Stimulated activated CD4-positive, alpha-beta T cell treated with anti-CD3 and anti-CD28 coated beads, Interleukin-12 subunit alpha, Interleukin-12 subunit beta, amount 100 ng/mL, for 24 hours (primary cell): ENCODE measurements around the gene NDUFS3.
"Not testable (repeated sequence)": the region's sequence is repeated elsewhere in the genome, so short reads cannot be mapped to it uniquely, and the experiment has no call there.

Source experiments
- DNase-seq, 2 experiments: peaks; one replicate each; pipeline ENCODE4 v3.0.0-alpha.2; 2020; ENCODE audit warnings: low read depth in 2 of 2

NDUFS3 gene

DNA sequence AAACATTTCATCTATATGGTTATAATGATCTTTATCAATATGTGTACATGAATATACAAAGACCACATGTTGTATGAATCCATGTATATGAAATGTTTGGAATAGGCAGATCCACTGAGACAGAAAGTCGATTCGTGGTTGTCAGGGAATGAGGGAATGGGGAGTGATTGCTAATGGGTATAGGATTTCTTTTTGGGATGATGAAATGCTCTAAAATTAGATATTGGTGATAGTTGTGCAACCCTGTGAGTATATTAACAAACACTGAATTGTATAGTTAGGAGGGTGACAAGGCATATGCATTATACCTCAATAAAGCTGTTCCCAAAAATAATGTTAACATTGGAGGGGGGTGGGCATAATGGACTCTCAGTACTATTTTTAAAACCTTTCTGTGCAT is 18.4 kb upstream of the NDUFS3 start:
- DNase-seq, result no peak

DNA sequence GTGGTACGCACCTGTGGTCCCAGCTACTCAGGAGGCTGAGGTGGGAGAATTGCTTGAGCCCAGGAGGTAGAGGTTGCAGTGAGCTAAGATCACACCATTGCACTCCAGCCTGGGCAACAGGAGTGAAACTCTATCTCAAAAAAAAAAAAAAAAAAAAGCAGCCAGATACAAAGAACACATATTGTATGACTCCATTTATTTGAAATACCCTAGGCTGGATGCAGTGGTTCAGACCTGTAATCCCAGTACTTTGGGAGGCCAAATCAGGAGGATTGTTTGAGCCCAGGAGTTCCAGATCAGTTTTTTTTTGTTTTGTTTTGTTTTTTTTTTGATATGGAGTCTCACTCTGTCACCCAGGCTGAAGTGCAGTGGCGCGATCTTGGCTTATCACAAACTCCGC is 16.5 kb upstream of the NDUFS3 start:
- not testable (repeated sequence) for DNase-seq

DNA sequence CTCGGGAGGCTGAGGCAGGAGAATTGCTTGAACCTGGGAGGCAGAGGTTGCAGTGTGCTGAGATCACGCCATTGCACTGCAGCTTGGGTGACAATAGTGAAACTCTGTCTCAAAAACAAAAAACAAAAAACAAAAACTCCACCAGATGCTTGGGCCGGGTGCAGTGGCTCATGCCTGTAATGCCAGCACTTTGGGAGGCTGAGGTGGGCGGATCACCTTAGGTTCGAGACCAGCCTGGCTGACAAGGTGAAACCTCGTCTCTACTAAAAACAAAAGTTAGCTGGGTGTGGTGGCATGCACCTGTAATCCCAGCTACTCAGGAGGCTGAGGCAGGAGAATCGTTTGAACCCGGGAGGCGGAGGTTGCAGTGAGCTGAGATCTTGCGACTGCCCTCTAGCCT is 14.5 kb upstream of the NDUFS3 start:
- not testable (repeated sequence) for DNase-seq

DNA sequence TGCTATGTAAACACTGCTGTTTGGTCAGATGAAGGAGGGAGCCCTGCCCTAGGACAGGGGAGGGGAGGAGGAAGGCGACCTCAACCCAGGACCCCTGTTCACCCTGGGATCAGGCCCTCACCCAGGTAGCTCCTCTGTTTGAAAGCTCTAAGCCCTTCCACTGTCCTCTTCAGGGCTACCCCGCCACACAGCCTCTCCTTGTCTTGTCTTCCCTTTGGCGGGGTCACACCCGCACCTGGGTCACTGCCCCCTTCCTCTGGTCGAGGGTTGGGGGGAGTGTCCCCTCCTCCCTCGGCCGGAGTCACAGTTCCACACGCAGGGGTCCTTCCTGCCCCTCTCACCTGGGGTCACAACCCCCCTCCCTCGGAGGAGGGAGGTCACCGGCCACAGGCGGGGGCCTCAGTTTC is 13.9 kb upstream of the NDUFS3 start:
- DNase-seq, result no peak

DNA sequence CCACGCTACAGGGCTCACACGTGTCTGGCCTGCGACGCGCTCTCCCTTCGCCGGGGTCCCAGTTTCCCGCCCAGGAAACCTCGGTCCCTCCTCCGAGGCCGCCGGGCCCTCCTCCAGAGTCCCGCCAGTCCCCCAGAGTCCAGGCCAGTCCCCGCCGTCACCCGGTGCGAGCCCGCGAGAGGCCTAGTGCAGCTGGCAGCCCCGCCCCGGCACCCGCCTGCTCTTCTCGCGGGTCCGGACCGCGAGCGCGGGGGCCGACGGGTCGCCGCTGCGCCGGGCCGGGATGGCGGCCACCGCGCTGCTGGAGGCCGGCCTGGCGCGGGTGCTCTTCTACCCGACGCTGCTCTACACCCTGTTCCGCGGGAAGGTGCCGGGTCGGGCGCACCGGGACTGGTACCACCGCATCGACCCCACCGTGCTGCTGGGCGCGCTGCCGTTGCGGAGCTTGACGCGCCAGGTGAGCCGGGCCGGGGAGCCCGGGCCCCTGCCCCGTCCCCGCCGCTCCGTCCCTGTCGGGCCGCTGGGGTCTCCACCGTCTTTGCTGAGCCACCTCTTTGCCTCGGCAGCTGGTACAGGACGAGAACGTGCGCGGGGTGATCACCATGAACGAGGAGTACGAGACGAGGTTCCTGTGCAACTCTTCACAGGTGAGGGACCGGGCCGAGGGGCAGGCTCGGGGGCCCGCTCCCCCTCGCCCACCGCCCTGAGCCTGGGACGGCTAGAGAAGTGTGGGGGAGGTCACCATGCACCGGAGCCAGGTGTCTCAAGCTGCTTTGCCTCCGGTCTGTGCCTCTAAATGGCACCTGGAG is 13.3 kb upstream of the NDUFS3 start, which contains the start of gene PTPMT1:
Gene PTPMT1 (plus strand): TSS at position 260 of the 809 bp plus-strand sequence. CDS start 24 bp downstream, at position 284.
- DNase-seq, result peak; percentile 40 to 63

DNA sequence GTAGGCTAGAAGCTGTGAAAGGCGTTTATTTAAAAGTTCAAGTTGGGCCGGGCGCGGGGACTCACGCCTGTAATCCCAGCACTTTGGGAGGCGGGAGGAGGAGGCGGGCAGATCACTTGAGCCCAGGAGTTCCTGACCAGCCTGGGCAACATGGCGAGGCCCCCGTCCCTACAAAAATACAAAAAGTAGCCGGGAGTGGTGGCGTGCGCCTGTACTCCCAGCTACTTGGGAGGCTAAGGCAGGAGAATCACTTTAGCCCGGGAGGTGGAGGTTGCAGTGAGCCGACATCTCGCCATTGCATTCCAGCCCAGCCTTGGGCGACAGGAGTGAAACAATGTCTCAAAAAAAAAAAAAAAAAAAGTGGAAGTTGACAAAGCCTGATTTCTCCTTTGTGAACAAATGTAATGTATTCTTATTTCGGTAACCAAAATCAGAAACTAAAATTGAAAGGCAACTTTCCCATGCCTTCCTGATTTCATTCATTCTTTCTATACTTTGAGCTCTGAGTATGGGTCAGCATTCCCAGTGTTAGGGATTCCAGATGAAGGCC is 12.7 kb upstream of the NDUFS3 start:
- DNase-seq, result no peak

DNA sequence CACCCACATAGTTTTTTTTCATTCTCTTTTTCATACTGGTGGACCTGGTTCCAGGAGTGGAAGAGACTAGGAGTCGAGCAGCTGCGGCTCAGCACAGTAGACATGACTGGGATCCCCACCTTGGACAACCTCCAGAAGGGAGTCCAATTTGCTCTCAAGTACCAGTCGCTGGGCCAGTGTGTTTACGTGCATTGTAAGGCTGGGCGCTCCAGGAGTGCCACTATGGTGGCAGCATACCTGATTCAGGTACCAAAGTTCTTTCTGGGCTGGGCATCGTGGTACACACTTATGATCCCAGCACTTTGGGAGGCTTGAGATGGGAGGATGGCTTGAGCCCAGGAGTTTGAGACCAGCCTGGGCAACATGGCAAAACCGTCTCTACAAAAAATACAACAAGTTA is 9.2 kb upstream of the NDUFS3 start:
- DNase-seq, result no peak

DNA sequence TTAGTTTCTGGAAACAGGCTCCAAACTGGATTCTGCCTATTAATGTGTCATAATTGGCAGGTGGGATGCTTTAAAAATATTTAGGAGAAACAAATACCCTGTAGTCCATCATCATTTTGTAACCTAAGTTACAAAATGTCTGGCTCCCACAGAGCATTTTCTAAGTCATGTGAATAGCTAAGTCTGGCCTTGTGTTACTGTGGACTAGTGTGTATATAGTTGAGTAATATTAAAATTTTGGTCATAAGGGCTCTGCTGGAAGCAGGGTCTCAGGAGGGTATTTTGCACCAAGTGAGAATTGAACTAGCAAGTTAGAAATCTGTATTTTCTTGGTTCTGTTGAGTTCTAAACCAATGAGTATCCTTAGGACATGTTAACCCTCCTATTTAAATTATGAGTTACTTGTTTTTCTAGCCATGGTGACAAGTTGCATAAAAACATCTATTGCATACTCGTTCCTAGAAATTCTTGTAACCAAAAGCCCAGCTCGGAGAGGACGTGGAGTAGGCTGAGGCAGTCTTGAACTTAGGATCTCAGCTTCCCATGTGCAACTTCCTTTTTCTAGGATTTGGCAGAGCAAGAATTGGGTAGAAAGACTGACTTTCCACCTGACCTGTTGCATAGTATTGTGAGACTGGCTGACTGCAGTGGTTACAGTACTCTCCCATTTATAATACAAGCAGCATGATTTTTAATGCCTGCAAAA is 8.1 kb upstream of the NDUFS3 start:
- DNase-seq, result no peak

DNA sequence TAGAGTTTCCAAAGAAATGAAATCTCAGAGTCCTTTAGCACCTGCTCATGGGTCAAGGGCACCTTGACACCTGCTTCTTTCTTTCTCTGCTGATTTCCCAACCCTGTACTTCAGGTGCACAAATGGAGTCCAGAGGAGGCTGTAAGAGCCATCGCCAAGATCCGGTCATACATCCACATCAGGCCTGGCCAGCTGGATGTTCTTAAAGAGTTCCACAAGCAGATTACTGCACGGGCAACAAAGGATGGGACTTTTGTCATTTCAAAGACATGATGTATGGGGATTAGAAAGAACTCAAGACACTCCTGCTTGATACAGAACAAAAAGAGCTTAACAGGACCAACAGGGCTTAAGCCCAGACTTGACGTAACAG is 7.5 kb upstream of the NDUFS3 start:
- no peak for DNase-seq

DNA sequence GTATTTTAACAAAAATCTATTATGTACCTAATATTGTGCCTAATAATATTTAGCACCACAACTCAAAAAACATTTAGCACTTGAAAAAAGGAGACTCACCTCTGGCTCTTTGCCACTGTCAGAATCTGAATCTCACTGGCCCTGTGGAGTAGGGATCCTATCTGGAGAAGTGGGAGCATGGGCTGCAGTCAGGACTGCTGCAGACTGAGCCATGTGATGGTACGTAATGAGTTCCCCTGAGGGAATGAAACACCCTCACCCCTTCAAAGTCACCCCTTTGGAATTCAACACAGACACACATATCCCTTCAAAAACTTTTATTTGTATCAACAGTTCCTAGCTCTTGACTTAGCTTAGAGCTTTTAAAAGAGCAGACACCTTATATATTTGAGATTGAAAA is 7.0 kb upstream of the NDUFS3 start:
- no peak for DNase-seq

DNA sequence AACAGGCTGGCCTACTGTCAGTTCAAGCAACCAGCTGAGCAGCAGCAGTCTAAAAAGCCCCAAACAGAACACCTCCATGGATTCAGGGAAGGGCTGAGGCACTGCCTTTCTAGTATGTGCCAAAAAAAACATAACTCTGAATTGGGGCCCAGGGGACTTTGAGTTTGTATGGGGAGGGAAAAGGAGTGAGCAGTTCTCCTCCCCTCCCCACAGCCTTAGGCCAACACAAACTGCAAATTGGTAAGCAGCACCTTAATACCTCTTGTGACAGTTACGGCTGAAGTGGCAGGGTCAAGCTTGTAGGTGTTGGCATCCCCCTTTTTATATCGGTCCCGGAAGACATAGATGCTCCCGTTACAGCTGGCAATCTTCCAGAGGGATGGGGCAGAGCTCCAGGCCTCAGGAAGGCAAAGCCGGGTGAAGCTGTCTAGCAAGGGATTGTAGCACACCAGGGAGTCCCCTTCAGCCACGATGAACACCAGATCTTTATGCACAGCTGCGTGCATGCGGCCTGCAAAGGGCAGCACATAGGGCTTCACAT is 6.1 kb upstream of the NDUFS3 start:
- DNase-seq, result no peak

DNA sequence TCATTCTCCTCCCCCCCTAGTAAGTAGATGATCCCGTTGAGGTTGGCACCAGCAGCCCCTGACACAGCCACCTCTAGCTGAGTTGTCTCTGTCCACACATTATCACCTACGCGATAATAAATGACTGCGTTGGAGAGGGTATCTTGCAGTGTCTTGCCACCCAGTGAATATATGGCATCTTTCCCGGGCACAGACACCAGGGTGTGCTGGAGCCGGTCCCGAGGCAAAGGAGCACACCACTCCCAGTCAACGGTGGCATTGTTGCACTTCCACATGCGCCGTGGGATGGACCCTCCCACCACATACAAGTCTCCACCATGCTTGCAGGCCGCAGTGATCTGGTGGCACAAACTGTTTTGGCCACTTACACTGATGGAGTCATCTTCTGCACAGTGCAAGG is 5.6 kb upstream of the NDUFS3 start:
- DNase-seq, result no peak

DNA sequence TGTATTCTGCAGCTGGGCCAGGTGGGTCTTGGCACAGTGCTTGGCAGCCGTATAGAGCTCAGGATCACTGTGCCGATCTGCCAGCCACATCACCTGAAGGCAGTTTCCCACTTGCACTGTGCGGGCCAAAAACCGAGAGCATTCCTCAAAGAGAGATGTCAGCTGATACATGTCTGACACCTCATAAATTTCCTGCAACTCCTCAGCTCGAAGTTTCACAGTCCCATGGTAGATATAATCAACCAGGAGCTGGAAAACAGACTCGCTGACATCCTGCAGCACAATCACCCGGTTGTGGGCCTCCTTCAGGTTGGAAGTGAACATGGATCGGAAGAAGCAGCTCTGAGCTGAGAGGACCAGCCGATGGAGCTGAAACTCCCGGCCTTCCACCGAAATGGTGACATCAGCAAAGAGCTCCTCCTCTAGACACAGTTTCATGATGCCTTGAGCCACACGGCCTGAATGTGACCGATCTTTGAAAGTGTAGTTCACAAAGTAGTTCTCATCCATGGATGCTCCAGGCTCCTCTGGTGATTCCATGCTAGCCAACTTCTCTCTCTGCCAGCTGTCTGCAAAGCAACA is 1.3 kb upstream of the NDUFS3 start:
- DNase-seq, result no peak

DNA sequence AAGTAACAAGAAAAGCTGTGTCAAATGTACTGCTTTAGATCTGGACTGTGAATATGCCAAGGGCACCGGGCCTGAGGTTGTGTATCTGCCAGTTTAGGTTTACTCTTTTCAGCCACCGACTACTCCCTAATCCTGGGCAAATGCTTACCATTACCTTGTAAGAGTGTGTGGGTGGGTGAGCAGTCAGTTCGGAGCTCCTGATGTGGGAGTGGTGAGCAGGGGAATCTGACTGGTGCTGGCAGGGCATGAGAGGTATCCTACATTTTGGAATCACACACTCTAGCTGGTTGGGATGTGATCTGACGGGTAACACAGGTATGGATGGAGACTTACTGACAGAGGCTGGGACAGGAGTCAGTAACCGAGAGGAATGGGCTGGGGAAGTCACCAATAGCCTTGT is 5.0 kb downstream of the NDUFS3 start:
- DNase-seq, result no peak

DNA sequence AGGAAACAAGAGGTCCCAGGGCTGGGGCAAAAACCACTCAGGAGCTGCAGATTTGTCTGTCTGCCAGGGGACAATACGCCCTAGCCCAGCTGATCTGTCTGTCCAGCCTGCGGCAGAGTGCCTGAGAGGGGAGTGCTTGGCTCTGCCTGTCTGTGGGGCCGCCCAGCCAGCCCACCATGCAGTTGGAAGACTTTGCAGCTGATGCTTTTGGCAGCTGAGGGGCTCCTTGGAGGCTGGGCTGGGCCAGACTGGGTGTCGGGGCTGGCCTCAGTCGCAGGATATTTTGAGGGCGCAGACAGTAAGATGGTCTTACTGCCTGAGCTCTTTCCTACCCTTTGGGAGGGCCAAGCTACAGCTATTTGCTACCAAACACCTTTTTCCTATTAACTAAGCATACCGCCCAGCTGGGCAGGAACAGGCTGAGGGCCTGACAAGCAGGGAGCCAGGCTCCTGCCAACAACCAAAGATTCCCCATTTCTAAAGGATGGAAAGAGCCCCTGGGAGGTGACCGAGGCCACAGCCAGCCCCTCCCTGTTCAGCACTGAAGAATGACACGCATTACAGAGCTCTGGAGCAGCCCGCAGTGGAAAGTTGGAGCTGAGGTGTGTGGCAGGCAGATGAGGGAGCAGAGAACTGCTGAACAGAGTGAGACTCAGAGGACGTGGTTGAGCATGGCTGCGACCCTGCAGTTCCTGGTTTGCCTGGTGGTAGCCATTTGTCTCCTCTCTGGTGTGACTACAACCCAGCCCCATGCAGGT is 7.4 kb downstream of the NDUFS3 start, which contains the start of gene FAM180B:
Gene FAM180B (plus strand): TSS at position 581 of the 758 bp plus-strand sequence. CDS start 91 bp downstream, at position 672.
- no peak for DNase-seq

DNA sequence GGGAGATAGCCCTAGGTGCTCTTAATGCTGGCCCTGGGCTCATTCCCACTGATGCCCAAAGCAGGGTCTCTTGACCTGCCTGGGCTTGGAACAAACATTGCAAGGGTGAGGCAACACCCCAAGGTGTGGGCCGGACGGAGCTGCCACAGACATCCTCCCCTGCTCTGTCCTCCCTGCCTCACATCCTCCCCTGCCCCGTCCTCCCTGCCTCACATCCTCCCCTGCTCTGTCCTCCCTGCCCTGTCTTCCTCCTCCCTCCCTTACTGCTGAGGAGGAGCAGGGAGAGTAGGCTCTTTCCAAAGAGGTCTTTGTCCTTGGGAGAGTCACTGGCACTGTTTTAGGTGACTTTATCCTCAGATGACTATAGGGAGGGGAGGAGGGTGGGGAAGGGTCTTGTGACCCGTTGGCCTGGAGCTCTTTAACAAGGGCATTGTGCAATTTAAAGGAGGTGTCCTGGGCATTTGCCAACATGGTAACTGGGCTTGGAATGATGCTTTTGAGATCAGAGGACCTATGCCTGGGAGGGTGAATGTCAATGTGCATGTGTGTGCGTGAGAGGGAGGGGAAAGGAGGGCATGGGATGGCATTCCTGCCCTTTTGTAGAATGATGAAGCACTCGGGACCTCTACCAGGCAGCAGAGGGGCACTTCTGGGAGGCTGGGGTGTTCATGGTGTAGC is 8.3 kb downstream of the NDUFS3 start:
- DNase-seq, result no peak

DNA sequence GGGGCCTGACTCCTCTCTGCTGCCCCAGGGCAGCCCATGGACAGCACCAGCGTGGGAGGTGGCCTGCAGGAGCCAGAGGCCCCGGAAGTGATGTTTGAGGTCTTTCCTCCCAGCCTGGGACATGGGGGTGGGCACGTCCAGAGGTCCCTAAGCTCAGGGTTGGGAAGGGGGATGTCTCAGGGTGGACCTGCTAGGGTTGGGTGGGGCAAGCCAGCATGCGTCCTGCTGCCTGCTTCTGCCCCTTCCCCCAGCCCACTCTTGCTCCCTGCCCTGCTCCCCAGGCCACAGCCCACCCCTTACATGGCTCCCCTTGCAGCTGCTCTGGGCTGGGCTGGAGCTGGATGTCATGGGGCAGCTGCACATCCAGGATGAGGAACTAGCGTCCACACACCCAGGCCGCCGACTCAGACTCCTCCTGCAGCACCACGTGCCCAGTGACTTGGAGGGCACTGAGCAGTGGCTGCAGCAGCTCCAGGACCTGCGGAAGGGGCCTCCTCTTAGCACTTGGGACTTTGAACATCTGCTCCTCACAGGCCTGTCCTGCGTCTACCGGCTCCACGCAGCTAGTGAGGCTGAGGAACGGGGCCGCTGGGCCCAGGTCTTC is 9.0 kb downstream of the NDUFS3 start:
- DNase-seq, result no peak

DNA sequence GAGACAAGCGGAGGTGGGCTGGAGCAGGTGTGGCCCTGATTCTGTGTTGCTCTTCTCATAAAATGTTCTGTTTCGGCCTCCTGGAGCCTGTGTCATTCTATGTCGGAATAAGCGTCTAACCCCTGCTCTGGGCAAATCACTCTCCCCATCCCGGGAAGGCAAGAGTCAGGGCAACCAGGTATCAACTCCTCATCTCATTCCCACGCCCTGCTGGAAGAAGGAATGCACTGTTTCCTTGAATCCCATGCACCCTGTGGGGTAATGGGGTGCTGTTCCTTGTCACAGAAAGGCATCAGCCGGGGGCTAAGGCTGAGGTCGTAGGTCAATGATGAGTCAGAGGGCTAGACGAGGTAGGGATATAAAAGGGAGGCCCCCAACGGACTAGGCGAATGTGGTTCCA is 10.2 kb downstream of the NDUFS3 start:
- no peak for DNase-seq

DNA sequence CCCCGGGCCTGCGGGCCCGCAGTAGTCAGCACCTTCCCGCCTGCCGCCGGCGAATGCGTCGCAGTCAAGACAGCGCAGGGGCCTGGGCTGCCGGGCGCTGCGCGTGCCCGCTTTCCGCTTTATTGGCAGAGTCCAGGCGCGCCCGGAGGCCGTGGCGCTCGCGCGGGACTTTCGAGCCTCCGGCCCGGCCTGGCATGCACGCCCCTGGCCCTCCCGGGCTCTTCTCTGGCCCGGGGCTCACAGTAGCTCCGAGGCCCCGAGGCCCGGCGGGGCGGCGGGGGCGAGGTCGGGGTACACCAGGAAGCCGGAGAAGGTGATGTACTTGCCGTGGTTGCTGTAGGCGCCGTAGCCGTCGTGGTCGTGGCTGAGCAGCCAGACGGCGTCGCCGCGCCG is 10.7 kb downstream of the NDUFS3 start:
- no peak for DNase-seq
